Measurements from ENCODE around the gene PLXNA4. TPM values are rescaled to one million over a fixed set of nuclear protein-coding genes. Genes with fewer than 3 reads are reported as not detected.
A peak's percentile ranks its signal among the peaks of the same experiment; 100 is the strongest.

The PLXNA4 gene
- total and polyA plus RNA-seq, 7 experiments from 2014 or later, result 0.05 to 31.6 (median 1.1) TPM

GRCh38 chr7:132458729-132459128 lies 117.5 kb downstream of the PLXNA4 start:
- Mint-ChIP-seq H3K36me3 (peaks cover 0 to 33% (median 0%) of the 10 kb centered on the region in 5 donors), H3K4me3 (no peak overlapping the region), H3K4me1 (peaks cover 24 to 72% (median 60%) of the 10 kb centered on the region in 7 donors), H3K27ac (peak overlapping the region in 8 of 9 donors; percentile 18 to 75 (median 67)), H3K9me3 (peaks cover 0 to 6% (median 0%) of the 10 kb centered on the region in 11 donors), H3K27me3 (peaks cover 0 to 11% (median 0%) of the 10 kb centered on the region in 5 donors)
- CTCF ChIA-PET, result no interaction called here
- Histone ChIP-seq H3K27me3 (ENCODE audit: control insufficient read depth in 2 of 2, insufficient read depth in 2 of 2, low read length in 2 of 2) (no peaks in the 10 kb centered on the region), H3K36me3 (ENCODE audit: control insufficient read depth in 2 of 3, insufficient read depth in 3 of 3, low read length in 3 of 3) (no peaks in the 10 kb centered on the region), H3K4me3 (ENCODE audit: low read length) (no peak overlapping the region), H3K27ac (ENCODE audit: low read depth, low read length) (no peak overlapping the region), H3K4me1 (ENCODE audit: control insufficient read depth in 2 of 2, insufficient read depth in 2 of 2, low read length in 2 of 2) (peaks cover 21 to 32% of the 10 kb centered on the region in 2 donors), H3K9me3 (ENCODE audit: control insufficient read depth in 2 of 3, low read length in 3 of 3) (no peaks in the 10 kb centered on the region)
- ATAC-seq (no peak), DNase-seq (no peak)
- POLR2A ChIA-PET, result interaction anchor here (1.2 kb wide), 1 partner anchor 21 kb away, joined by 3 read pairs; no protein-coding TSS in a partner anchor
- intact Hi-C loops (cut with micrococcal nuclease), result no loop called here

GRCh38 chr7:132457658-132458057 lies 118.6 kb downstream of the PLXNA4 start:
- Mint-ChIP-seq H3K36me3 (peaks cover 0 to 42% (median 0%) of the 10 kb centered on the region in 5 donors), H3K9me3 (peaks cover 0 to 6% (median 0%) of the 10 kb centered on the region in 11 donors), H3K27me3 (peaks cover 0 to 11% (median 0%) of the 10 kb centered on the region in 5 donors), H3K27ac (peak overlapping the region in 4 of 9 donors; percentile 12 to 60 (median 36)), H3K4me1 (peaks cover 24 to 75% (median 56%) of the 10 kb centered on the region in 7 donors), H3K4me3 (no peak overlapping the region)
- DNase-seq (no peak), ATAC-seq (no peak)
- CTCF ChIA-PET, result no interaction called here
- POLR2A ChIA-PET, result no interaction called here
- Histone ChIP-seq H3K27me3 (ENCODE audit: control insufficient read depth in 2 of 2, insufficient read depth in 2 of 2, low read length in 2 of 2) (no peaks in the 10 kb centered on the region), H3K4me1 (ENCODE audit: control insufficient read depth in 2 of 2, insufficient read depth in 2 of 2, low read length in 2 of 2) (peaks cover 22 to 32% of the 10 kb centered on the region in 2 donors), H3K36me3 (ENCODE audit: control insufficient read depth in 2 of 3, insufficient read depth in 3 of 3, low read length in 3 of 3) (no peaks in the 10 kb centered on the region), H3K4me3 (ENCODE audit: low read length) (no peak overlapping the region), H3K9me3 (ENCODE audit: control insufficient read depth in 2 of 3, low read length in 3 of 3) (no peaks in the 10 kb centered on the region), H3K27ac (ENCODE audit: low read depth, low read length) (no peak overlapping the region)
- intact Hi-C loops (cut with micrococcal nuclease), result no loop called here

GRCh38 chr7:132456418-132456817 lies 119.9 kb downstream of the PLXNA4 start:
- Mint-ChIP-seq H3K36me3 (peaks cover 0 to 47% (median 0%) of the 10 kb centered on the region in 5 donors), H3K27me3 (peaks cover 0 to 11% (median 0%) of the 10 kb centered on the region in 5 donors), H3K4me3 (no peak overlapping the region), H3K27ac (peak overlapping the region in 2 of 9 donors; percentile 24 to 60), H3K4me1 (peaks cover 20 to 76% (median 50%) of the 10 kb centered on the region in 7 donors), H3K9me3 (peaks cover 0 to 6% (median 0%) of the 10 kb centered on the region in 11 donors)
- DNase-seq, result no peak
- Histone ChIP-seq H3K27me3 (ENCODE audit: control insufficient read depth in 2 of 2, insufficient read depth in 2 of 2, low read length in 2 of 2) (no peaks in the 10 kb centered on the region), H3K9me3 (ENCODE audit: control insufficient read depth in 2 of 3, low read length in 3 of 3) (no peaks in the 10 kb centered on the region), H3K36me3 (ENCODE audit: control insufficient read depth in 2 of 3, insufficient read depth in 3 of 3, low read length in 3 of 3) (no peaks in the 10 kb centered on the region), H3K4me1 (ENCODE audit: control insufficient read depth in 2 of 2, insufficient read depth in 2 of 2, low read length in 2 of 2) (peaks cover 23 to 28% of the 10 kb centered on the region in 2 donors), H3K27ac (ENCODE audit: low read depth, low read length) (no peak overlapping the region), H3K4me3 (ENCODE audit: low read length) (no peak overlapping the region)
- POLR2A ChIA-PET, result no interaction called here
- CTCF ChIA-PET, result interaction anchor here (0.5 to 0.7 kb wide), 2 partner anchors 10 to 62 kb away, joined by 3 read pairs; no protein-coding TSS in a partner anchor
- no peak for ATAC-seq
- intact Hi-C loops (cut with micrococcal nuclease), result no loop called here

GRCh38 chr7:132455378-132455777 lies 120.9 kb downstream of the PLXNA4 start:
- Mint-ChIP-seq H3K9me3 (peaks cover 0 to 6% (median 0%) of the 10 kb centered on the region in 11 donors), H3K4me1 (peaks cover 15 to 76% (median 50%) of the 10 kb centered on the region in 7 donors), H3K4me3 (peak overlapping the region in 5 of 10 donors; percentile 5 to 57 (median 18)), H3K27ac (peak overlapping the region in 3 of 9 donors; percentile 25 to 76 (median 70)), H3K27me3 (peaks cover 0 to 11% (median 0%) of the 10 kb centered on the region in 5 donors), H3K36me3 (peaks cover 0 to 48% (median 0%) of the 10 kb centered on the region in 5 donors)
- ChIA-PET CTCF (no interaction called here), POLR2A (no interaction called here)
- Histone ChIP-seq H3K4me1 (ENCODE audit: control insufficient read depth in 2 of 2, insufficient read depth in 2 of 2, low read length in 2 of 2) (peaks cover 17 to 31% of the 10 kb centered on the region in 2 donors), H3K36me3 (ENCODE audit: control insufficient read depth in 2 of 3, insufficient read depth in 3 of 3, low read length in 3 of 3) (no peaks in the 10 kb centered on the region), H3K4me3 (ENCODE audit: low read length) (no peak overlapping the region), H3K9me3 (ENCODE audit: control insufficient read depth in 2 of 3, low read length in 3 of 3) (no peaks in the 10 kb centered on the region), H3K27me3 (ENCODE audit: control insufficient read depth in 2 of 2, insufficient read depth in 2 of 2, low read length in 2 of 2) (no peaks in the 10 kb centered on the region), H3K27ac (ENCODE audit: low read depth, low read length) (no peak overlapping the region)
- peak; percentile 46 for ATAC-seq
- intact Hi-C loops (cut with micrococcal nuclease), result no loop called here
- peak in 2 of 9 donors; percentile 24 to 33 for DNase-seq

GRCh38 chr7:132453826-132454225 lies 122.4 kb downstream of the PLXNA4 start:
- H3K4me1 Mint-ChIP-seq, result peaks cover 17 to 80% (median 54%) of the 10 kb centered on the region in 7 donors
- H3K27me3 ChIP-seq (ENCODE audit: control insufficient read depth in 2 of 2, insufficient read depth in 2 of 2, low read length in 2 of 2), result no peaks in the 10 kb centered on the region
- no peak overlapping the region for H3K4me3 ChIP-seq (ENCODE audit: low read length)
- H3K36me3 Mint-ChIP-seq, result peaks cover 0 to 48% (median 0%) of the 10 kb centered on the region in 5 donors
- peaks cover 20 to 43% of the 10 kb centered on the region in 2 donors for H3K4me1 ChIP-seq (ENCODE audit: control insufficient read depth in 2 of 2, insufficient read depth in 2 of 2, low read length in 2 of 2)
- H3K4me3 Mint-ChIP-seq, result no peak overlapping the region
- intact Hi-C loops (cut with micrococcal nuclease), result no loop called here
- H3K27ac Mint-ChIP-seq, result peak overlapping the region in 2 of 9 donors; percentile 32 to 59
- H3K36me3 ChIP-seq (ENCODE audit: control insufficient read depth in 2 of 3, insufficient read depth in 3 of 3, low read length in 3 of 3), result no peaks in the 10 kb centered on the region
- ATAC-seq, result peak; percentile 14
- H3K9me3 Mint-ChIP-seq, result peaks cover 0 to 10% (median 0%) of the 10 kb centered on the region in 11 donors
- POLR2A ChIA-PET, result interaction anchor here (0.9 to 1.6 kb wide), 3 partner anchors 13 to 17 kb away, joined by 3 read pairs; no protein-coding TSS in a partner anchor
- CTCF ChIA-PET, result no interaction called here
- H3K27me3 Mint-ChIP-seq, result peaks cover 0 to 11% (median 0%) of the 10 kb centered on the region in 5 donors
- DNase-seq, result no peak
- H3K27ac ChIP-seq (ENCODE audit: low read depth, low read length), result no peak overlapping the region
- no peaks in the 10 kb centered on the region for H3K9me3 ChIP-seq (ENCODE audit: control insufficient read depth in 2 of 3, low read length in 3 of 3)

- peaks cover 0 to 42% (median 0%) of the 10 kb centered on the region in 5 donors for H3K36me3 Mint-ChIP-seq
- H3K4me1 ChIP-seq (ENCODE audit: control insufficient read depth in 2 of 2, insufficient read depth in 2 of 2, low read length in 2 of 2), result peaks cover 20 to 43% of the 10 kb centered on the region in 2 donors
Observed at GRCh38 chr7:132451161-132451560, 125.1 kb downstream of the PLXNA4 start.

More at GRCh38 chr7:132451161-132451560, 125.1 kb downstream of the PLXNA4 start:
- no peaks in the 10 kb centered on the region for H3K36me3 ChIP-seq (ENCODE audit: control insufficient read depth in 2 of 3, insufficient read depth in 3 of 3, low read length in 3 of 3)
- H3K27me3 Mint-ChIP-seq, result no peaks in the 10 kb centered on the region
- peak overlapping the region in 2 of 10 donors; percentile 45 to 64 for H3K4me3 Mint-ChIP-seq
- peak overlapping the region in 2 of 9 donors; percentile 58 to 69 for H3K27ac Mint-ChIP-seq
- ATAC-seq, result peak; percentile 72
- H3K9me3 ChIP-seq (ENCODE audit: control insufficient read depth in 2 of 3, low read length in 3 of 3), result no peaks in the 10 kb centered on the region
- H3K27me3 ChIP-seq (ENCODE audit: control insufficient read depth in 2 of 2, insufficient read depth in 2 of 2, low read length in 2 of 2), result no peaks in the 10 kb centered on the region
- H3K9me3 Mint-ChIP-seq, result peaks cover 0 to 5% (median 0%) of the 10 kb centered on the region in 11 donors
- ChIA-PET POLR2A (interaction anchor here (0.7 to 1.4 kb wide), 2 partner anchors 13 to 319 kb away, joined by 3 to 4 read pairs; no protein-coding TSS in a partner anchor), CTCF (no interaction called here)
- intact Hi-C loops (cut with micrococcal nuclease), result no loop called here
- H3K4me3 ChIP-seq (ENCODE audit: low read length), result no peak overlapping the region
- peaks cover 19 to 89% (median 47%) of the 10 kb centered on the region in 7 donors for H3K4me1 Mint-ChIP-seq
- H3K27ac ChIP-seq (ENCODE audit: low read depth, low read length), result no peak overlapping the region
- no peak for DNase-seq

All from naive thymus-derived CD4-positive, alpha-beta T cell (primary cell).